BJ (cell line): ENCODE measurements around the gene USP49. TPM values are rescaled to one million over a fixed set of nuclear protein-coding genes. Genes with fewer than 3 reads are reported as not detected.
"Not testable (repeated sequence)": the region's sequence is repeated elsewhere in the genome, so short reads cannot be mapped to it uniquely, and the experiment has no call there.

Experiments used
- CTCF ChIA-PET: fragments of 350-600 bp; formaldehyde crosslinking; extraction: SDS; loops from one replicate; lab custom pipeline; 2021; ENCODE audit warnings: antibody characterized with exemption, inconsistent platforms; lab: Yijun Ruan, JAX
- POLR2A ChIA-PET: fragments of 300-600 bp; sonication (Branson Sonifier 250); formaldehyde crosslinking; extraction: SDS; loops from one replicate; lab custom pipeline; 2021; ENCODE audit warnings: antibody characterized with exemption; lab: Charles Lee
- DNase-seq: peaks from one replicate; pipeline ENCODE4 v3.0.0-alpha.2; 2011; ENCODE audit warnings: low read depth
- H3K27me3 ChIP-seq: 2 replicates; pipeline ENCODE4 v1.6.0; 2011; ENCODE audit warnings: low read length; ENCODE audit not compliant: control insufficient read depth, insufficient read depth
- H3K36me3 ChIP-seq: 2 replicates; pipeline ENCODE4 v1.5.1; 2011; ENCODE audit warnings: low read length; ENCODE audit not compliant: control insufficient read depth, insufficient read depth
- H3K4me3 ChIP-seq: 2 replicates; pipeline ENCODE4 v1.5.1; 2011; ENCODE audit warnings: low read depth, mild to moderate bottlenecking, control low read depth, low read length
- polyA plus RNA-seq: library from polyadenylated mRNA; depleted of rRNA; stranded (reverse); fragments of >200 nt; gene quantifications from 2 replicates; pipeline ENCODE4 v1.2.3, GENCODE V29; 2011
- TF ChIP-seq, protein P1 (sequence below): IDR thresholded peaks from 2 replicates; pipeline ENCODE4 v1.5.1; 2011; ENCODE audit warnings: low read depth, mild to moderate bottlenecking, control low read depth, inconsistent platforms, low read length, moderate library complexity; ENCODE audit not compliant: insufficient read depth

The USP49 gene
- polyA plus RNA-seq, 1 experiment, result 1.6 TPM

DNA sequence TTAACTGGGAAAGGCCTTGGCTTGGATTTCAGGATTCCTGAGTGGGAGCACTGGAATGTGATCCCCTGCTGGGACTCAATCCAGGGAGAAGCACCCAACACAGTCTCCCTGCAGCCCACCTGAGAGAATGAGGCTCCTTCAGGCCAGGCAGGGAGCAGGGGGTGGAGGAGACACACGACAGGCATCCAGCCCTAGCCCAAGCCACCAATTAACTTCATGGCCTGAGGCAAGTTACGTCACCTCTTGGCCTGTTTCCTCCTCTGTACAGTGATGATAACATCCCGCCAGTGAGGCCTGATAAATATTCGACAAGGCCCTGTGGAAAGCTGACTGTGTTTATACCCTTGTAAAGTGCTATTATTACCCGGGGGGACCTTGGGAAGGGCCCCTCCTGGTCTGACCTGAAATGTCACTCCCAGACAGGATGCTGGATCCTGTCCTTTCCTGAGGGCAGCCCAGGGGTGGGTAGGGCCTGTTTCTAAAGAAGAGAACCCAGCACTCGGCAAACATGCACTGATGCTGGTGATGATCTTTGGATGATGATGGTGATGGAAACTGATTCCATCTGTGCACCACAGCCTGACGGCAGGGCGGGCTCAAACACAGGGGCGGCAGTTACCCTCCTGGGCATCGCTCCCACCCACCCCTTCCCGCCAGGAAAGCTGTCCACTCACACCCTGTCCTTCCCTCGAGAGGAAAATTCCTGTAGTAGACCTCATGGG is 127.9 kb downstream of the USP49 start:
- CTCF ChIA-PET, result interaction anchor here (0.8 to 2.1 kb wide), 6 partner anchors 10 to 399 kb away, joined by 3 to 9 read pairs (median 4); partner anchors contain the start of genes TFEB and TOMM6
- H3K27me3 ChIP-seq, result no peaks in the 10 kb centered on the region
- TF ChIP-seq, protein P1, sequence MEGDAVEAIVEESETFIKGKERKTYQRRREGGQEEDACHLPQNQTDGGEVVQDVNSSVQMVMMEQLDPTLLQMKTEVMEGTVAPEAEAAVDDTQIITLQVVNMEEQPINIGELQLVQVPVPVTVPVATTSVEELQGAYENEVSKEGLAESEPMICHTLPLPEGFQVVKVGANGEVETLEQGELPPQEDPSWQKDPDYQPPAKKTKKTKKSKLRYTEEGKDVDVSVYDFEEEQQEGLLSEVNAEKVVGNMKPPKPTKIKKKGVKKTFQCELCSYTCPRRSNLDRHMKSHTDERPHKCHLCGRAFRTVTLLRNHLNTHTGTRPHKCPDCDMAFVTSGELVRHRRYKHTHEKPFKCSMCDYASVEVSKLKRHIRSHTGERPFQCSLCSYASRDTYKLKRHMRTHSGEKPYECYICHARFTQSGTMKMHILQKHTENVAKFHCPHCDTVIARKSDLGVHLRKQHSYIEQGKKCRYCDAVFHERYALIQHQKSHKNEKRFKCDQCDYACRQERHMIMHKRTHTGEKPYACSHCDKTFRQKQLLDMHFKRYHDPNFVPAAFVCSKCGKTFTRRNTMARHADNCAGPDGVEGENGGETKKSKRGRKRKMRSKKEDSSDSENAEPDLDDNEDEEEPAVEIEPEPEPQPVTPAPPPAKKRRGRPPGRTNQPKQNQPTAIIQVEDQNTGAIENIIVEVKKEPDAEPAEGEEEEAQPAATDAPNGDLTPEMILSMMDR, result no peak
- POLR2A ChIA-PET, result no interaction called here
- peaks cover 10% of the 10 kb centered on the region for H3K36me3 ChIP-seq
- peak; percentile 80 for DNase-seq
- no peak overlapping the region for H3K4me3 ChIP-seq

DNA sequence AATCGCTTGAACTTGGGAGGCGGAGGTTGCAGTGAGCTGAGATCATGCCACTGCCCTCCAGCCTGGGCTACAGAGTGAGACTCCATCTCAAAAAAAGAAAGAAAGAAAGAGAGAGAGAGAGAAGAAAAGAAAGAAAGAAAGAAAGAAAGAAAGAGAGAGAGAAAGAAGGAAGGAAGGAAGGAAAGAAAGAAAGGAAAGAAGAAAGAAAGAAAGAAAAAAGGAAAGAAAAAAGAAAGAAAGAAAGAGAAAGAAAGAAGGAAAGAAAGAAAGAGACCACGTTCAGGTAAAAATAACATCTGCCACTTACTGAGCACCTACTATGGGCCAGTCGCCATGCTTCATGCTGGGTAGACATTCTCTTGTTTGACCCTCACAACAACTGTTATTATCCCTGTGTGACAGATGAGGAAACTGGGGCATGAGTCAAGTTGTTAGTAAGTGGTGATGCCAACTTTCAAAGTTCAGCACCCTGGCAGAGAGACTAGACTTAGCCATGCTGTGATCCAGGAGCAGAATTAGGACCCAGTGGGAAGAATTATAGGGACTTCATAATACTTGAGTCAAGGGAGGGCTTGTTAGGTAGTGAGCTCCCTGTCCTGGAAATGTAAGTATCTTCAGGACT is 129.0 kb downstream of the USP49 start:
- H3K27me3 ChIP-seq, H3K4me3 ChIP-seq, POLR2A ChIA-PET, DNase-seq, H3K36me3 ChIP-seq: not testable (repeated sequence)
- CTCF ChIA-PET, result interaction anchor here (0.7 to 2.0 kb wide), 5 partner anchors 10 to 398 kb away, joined by 3 to 4 read pairs (median 3); no protein-coding TSS in a partner anchor

DNA sequence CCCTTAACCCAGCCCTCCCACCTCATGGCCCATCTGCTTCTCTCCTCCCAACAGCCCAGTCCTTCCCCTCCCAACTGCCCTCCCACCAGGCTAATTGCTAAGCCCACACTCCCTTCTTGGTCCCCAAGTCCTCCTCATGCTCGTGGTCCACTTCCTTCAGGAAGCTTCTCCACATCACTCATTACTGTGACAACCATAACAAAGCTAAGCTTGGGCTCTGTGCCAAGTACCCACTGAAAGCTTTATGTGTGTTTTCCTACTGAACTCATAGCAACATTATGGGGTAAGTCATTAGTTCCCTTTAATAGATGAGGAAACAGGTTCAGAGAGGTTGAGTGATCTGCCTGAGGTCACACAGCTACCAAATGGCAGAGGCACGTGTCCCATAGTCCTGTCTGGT is 131.7 kb downstream of the USP49 start:
- Histone ChIP-seq H3K36me3 (no peaks in the 10 kb centered on the region), H3K4me3 (no peak overlapping the region), H3K27me3 (peaks cover 1% of the 10 kb centered on the region; the same call in 1 of the 2 replicates)
- POLR2A ChIA-PET, result no interaction called here
- CTCF ChIA-PET, result interaction anchor here (1.0 to 2.0 kb wide), 6 partner anchors 9 to 395 kb away, joined by 3 to 7 read pairs (median 6); partner anchors contain the start of gene TFEB
- TF ChIP-seq, protein P1, result no peak
- DNase-seq, result no peak

DNA sequence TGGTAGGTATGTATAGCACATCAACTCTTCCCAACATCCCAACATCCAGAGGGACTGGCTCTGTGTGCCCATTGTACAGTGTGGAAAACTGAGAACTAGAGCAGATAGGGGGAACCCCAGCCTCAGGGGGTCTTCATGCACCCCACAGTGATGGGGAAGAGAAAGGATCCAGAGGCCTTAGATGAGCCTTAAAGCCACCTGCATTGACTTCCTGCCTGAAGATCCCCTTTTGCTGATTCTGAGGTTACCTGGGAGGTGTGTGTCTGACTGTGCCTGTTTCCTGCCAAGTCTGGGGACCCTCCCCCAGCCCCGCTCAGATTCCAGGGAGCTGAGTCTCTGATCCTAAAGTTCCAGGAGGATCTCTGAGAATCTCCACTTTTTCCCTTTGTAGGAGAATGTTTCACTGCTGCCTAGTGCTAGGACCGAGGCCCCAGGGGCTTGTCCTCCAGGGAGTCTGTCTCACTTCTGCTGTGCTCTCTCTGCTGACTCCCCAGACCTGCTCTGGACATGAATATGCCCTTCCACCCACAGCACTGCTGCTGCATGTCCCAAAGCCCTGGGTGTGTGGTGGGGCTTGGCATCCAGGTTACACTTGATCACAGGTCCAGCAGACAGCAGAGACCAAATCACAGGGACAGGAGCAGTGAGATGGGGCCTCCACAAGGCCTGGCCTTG is 135.1 kb downstream of the USP49 start:
- ChIA-PET POLR2A (no interaction called here), CTCF (interaction anchor here (1.9 kb wide), 1 partner anchor 16 kb away, joined by 5 read pairs; no protein-coding TSS in a partner anchor)
- H3K27me3 ChIP-seq, result peaks cover 8% of the 10 kb centered on the region
- H3K4me3 ChIP-seq, result no peak overlapping the region
- H3K36me3 ChIP-seq, result no peaks in the 10 kb centered on the region
- TF ChIP-seq, protein P1, result no peak
- no peak for DNase-seq

DNA sequence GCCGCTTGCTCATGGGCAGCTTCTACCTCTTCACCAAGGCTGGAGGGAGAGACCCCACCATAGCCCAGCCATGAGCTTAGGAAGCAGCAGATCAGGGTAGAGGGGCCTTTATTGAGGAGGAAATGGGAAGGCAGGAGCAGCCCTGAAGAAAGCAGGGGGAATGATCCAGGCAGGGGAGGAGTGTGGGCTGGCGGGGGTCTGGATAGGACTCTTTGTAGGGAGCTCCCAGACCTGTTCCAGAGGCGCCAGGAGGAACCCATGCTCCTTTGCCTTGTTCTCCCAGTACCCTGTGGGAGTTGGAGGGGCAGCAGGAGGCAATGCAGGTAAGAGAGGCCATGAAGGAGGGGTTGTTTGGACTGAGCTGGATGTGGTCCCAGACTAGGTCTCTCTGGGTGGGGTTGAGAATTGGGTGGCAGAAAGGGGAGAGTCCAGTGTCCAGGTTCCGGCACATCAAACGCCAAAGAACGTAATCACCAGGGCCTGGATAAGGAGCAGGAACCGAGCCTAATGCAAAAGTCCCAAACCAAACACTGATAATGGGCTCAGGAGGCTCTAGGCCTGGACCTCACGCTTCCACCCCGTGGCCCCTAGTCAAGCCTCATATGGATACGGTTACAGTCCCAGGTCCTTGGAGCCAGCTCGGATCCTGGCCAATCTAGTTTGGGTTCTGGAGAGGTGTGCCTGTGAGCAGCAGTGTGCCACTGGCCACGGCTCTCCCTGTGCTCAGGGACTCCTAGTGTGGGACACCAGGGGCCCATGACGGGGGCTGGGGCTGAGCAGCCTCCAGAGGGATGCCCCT is 135.9 kb downstream of the USP49 start:
- Histone ChIP-seq H3K36me3 (no peaks in the 10 kb centered on the region), H3K27me3 (peaks cover 8% of the 10 kb centered on the region), H3K4me3 (no peak overlapping the region)
- TF ChIP-seq, protein P1, result no peak
- ChIA-PET POLR2A (no interaction called here), CTCF (interaction anchor here (1.2 to 1.9 kb wide), 2 partner anchors 17 to 25 kb away, joined by 3 to 5 read pairs; no protein-coding TSS in a partner anchor)
- no peak for DNase-seq
